HepG2 (cell line): ENCODE measurements around the gene CCDC8.

Experiments used
- CBX2 ChIP-seq, 2 experiments: fragments of 200-600 bp in 1 of 2; sonication (generic); formaldehyde crosslinking in 1 of 2; IDR thresholded peaks; 2 replicates each; pipeline versions ENCODE4 v1.7.0 to v1.8.1; 2018 to 2022; ENCODE audit warnings: low read depth in 2 of 2, low read length in 1 of 2, mild to moderate bottlenecking in 1 of 2, missing genetic modification reagents in 1 of 2
- CHD4 ChIP-seq: fragments of 200-600 bp; sonication (generic); IDR thresholded peaks from 2 replicates; pipeline ENCODE4 v1.7.0; 2017; ENCODE audit warnings: mild to moderate bottlenecking, low read length, borderline replicate concordance
- CREM ChIP-seq, 2 experiments: sonication (generic) in 1 of 2; formaldehyde crosslinking in 1 of 2; IDR thresholded peaks; 2 replicates each; pipeline versions ENCODE4 v1.4.0 to v1.6.1; 2016 to 2020; ENCODE audit warnings: antibody characterized with exemption in 1 of 2, mild to moderate bottlenecking in 1 of 2, missing genetic modification reagents in 1 of 2
- CTCF ChIP-seq: sonication (generic); formaldehyde crosslinking; IDR thresholded peaks from 2 replicates; pipeline ENCODE4 v1.5.0; 2020; ENCODE audit warnings: mild to moderate bottlenecking, missing genetic modification reagents, moderate library complexity
- DNMT1 ChIP-seq: sonication (generic); formaldehyde crosslinking; IDR thresholded peaks from 2 replicates; pipeline ENCODE4 v1.5.1; 2020; ENCODE audit warnings: mild to moderate bottlenecking, missing genetic modification reagents
- EZH2 ChIP-seq: conservative IDR thresholded peaks from 2 replicates; pipeline ENCODE4 v1.6.1; 2012; ENCODE audit warnings: mild to moderate bottlenecking, low read depth, low read length, moderate library complexity
- JUND ChIP-seq: sonication (generic); formaldehyde crosslinking; IDR thresholded peaks from 2 replicates; pipeline ENCODE4 v1.8.0; 2022; ENCODE audit warnings: mild to moderate bottlenecking, missing genetic modification reagents
- NR1H2 ChIP-seq: sonication (generic); formaldehyde crosslinking; IDR thresholded peaks from 2 replicates; pipeline ENCODE4 v1.8.1; 2022; ENCODE audit warnings: low read depth, missing genetic modification reagents, borderline replicate concordance
- POLR2A ChIP-seq, 2 experiments: IDR thresholded peaks; 2 replicates each; pipeline ENCODE4 v1.6.1; 2011; ENCODE audit warnings: low read depth in 2 of 2, low read length in 2 of 2, mild to moderate bottlenecking in 1 of 2, moderate library complexity in 1 of 2; ENCODE audit not compliant: insufficient read depth in 1 of 2
- USF2 ChIP-seq, 2 experiments: sonication (generic) in 1 of 2; formaldehyde crosslinking in 1 of 2; IDR thresholded peaks; 2 replicates each; pipeline versions ENCODE4 v1.5.1 to v1.6.1; 2011 to 2020; ENCODE audit warnings: borderline replicate concordance in 1 of 2, low read depth in 1 of 2, low read length in 1 of 2, mild to moderate bottlenecking in 1 of 2, missing genetic modification reagents in 1 of 2, moderate library complexity in 1 of 2
- ZNF468 ChIP-seq: sonication (generic); formaldehyde crosslinking; IDR thresholded peaks from 2 replicates; pipeline ENCODE4 v1.8.0; 2022; ENCODE audit warnings: mild to moderate bottlenecking, moderate library complexity, missing genetic modification reagents

GRCh38 chr19:46413262-46414031 is at the start of gene CCDC8:
- TF ChIP-seq CREM (IDR thresholded peaks at IDR 0.05) (no peak), CREM (CRISPR knock-in tag; IDR thresholded peaks at IDR 0.05) (no peak), CTCF (no peak), ZNF468 (CRISPR knock-in tag) (no peak), DNMT1 (CRISPR knock-in tag) (no peak), POLR2A (IDR thresholded peaks at IDR 0.05; ENCODE audit: insufficient read depth in 1 of 2, low read depth in 2 of 2, low read length in 2 of 2) (no peak), CHD4 (no peak), USF2 (IDR thresholded peaks at IDR 0.05; ENCODE audit: low read depth, low read length) (no peak), USF2 (CRISPR knock-in tag; IDR thresholded peaks at IDR 0.05; ENCODE audit: borderline replicate concordance) (no peak), JUND (CRISPR knock-in tag) (no peak), NR1H2 (CRISPR knock-in tag) (no peak), EZH2 (no peak), CBX2 (IDR thresholded peaks at IDR 0.05; ENCODE audit: low read depth, low read length) (no peak), CBX2 (CRISPR knock-in tag; IDR thresholded peaks at IDR 0.05; ENCODE audit: low read depth) (no peak)
